GM19043 (cell line): ENCODE measurements around the gene HINT3.
"Not testable (repeated sequence)": the region's sequence is repeated elsewhere in the genome, so short reads cannot be mapped to it uniquely, and the experiment has no call there.

Experiments
- ATAC-seq: cut with Tn5 transposase; IDR thresholded peaks from one replicate; pipeline ENCODE4 v1.9.1; 2021; ENCODE audit warnings: low read depth; ENCODE audit not compliant: unreplicated experiment

The HINT3 gene

GRCh38 chr6:125939026-125939425 lies 17.5 kb upstream of the HINT3 start:
- ATAC-seq: no peak

- ATAC-seq: no peak
Observed at GRCh38 chr6:125939791-125940190, 16.8 kb upstream of the HINT3 start.

- no peak for ATAC-seq
Observed at GRCh38 chr6:125940247-125941041, 16.1 kb upstream of the HINT3 start.

- no peak for ATAC-seq
Observed at GRCh38 chr6:125942672-125943527, 13.7 kb upstream of the HINT3 start.

- no peak for ATAC-seq
Observed at GRCh38 chr6:125943528-125944433, 12.8 kb upstream of the HINT3 start.

GRCh38 chr6:125944434-125944816 lies 12.1 kb upstream of the HINT3 start:
- ATAC-seq: no peak

- ATAC-seq: no peak
Observed at GRCh38 chr6:125944896-125945295, 11.7 kb upstream of the HINT3 start.

- no peak for ATAC-seq
Observed at GRCh38 chr6:125945378-125946141, 11.0 kb upstream of the HINT3 start.

- no peak for ATAC-seq
Observed at GRCh38 chr6:125947615-125948014, 9.0 kb upstream of the HINT3 start.

GRCh38 chr6:125948455-125948854 lies 8.1 kb upstream of the HINT3 start:
- no peak for ATAC-seq

- ATAC-seq: no peak
Observed at GRCh38 chr6:125949069-125949468, 7.5 kb upstream of the HINT3 start.

GRCh38 chr6:125950293-125950692 lies 6.3 kb upstream of the HINT3 start:
- ATAC-seq: no peak

GRCh38 chr6:125950716-125951115 lies 5.9 kb upstream of the HINT3 start:
- not testable (repeated sequence) for ATAC-seq

- no peak for ATAC-seq
Observed at GRCh38 chr6:125951323-125951722, 5.2 kb upstream of the HINT3 start.

- no peak for ATAC-seq
Observed at GRCh38 chr6:125952764-125953501, 3.6 kb upstream of the HINT3 start.

GRCh38 chr6:125953502-125953875 lies 3.1 kb upstream of the HINT3 start:
- ATAC-seq: no peak

GRCh38 chr6:125954735-125955339 lies 1.7 kb upstream of the HINT3 start:
- no peak for ATAC-seq

GRCh38 chr6:125955973-125956372 lies 597 bp upstream of the HINT3 start:
- ATAC-seq: no peak

- ATAC-seq: no peak
Observed at GRCh38 chr6:125957391-125957693, 772 bp downstream of the HINT3 start.
